Amniotic stem cell (primary cell): Measurements from ENCODE around the gene KCNQ2.

Source experiments
- DNase-seq: peaks from one replicate; lab custom pipeline; 2025; lab: John Stamatoyannopoulos, UW

The KCNQ2 gene

GRCh38 chr20:63403403-63404105 lies 68.9 kb downstream of the KCNQ2 start:
- DNase-seq, result no peak

GRCh38 chr20:63402860-63403220 lies 69.6 kb downstream of the KCNQ2 start:
- DNase-seq, result no peak

DNA sequence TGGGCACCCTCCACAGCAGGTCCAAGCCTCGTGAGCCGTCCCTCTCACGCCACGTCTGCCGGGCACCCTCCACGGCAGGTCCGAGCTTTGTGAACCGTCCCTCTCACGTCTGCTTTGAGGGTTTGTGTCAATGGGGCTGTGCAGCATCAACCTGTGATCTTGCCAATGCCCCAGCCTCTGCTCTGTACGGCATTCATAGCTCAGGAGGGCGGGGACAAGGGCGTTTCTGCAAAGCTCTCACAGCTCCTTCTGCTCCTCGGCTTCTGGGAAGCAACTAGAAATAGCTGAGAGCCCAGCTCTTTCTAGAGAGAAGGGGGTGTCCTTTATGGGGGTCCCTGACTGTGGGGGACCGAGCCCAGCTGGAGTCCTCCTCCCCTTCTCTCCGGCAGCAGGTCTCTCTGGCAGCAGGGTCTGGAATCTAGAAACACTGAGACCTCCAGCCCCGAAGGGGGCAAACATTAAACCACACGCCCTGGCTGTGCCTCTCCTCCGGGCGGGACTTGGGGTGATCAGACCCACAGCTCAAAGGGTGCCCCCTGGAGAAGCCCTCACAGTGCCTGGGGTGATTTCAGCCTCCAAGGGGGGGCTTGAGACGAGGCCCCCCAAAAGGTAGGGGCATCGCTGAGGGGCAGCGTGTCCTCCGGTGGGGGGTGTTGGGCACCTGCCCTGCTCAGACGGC lies 70.1 kb downstream of the KCNQ2 start:
- no peak for DNase-seq

GRCh38 chr20:63401384-63402110 lies 70.9 kb downstream of the KCNQ2 start:
- DNase-seq, result no peak

- DNase-seq, result no peak
Measured at GRCh38 chr20:63400486-63401210, 71.8 kb downstream of the KCNQ2 start.

DNA sequence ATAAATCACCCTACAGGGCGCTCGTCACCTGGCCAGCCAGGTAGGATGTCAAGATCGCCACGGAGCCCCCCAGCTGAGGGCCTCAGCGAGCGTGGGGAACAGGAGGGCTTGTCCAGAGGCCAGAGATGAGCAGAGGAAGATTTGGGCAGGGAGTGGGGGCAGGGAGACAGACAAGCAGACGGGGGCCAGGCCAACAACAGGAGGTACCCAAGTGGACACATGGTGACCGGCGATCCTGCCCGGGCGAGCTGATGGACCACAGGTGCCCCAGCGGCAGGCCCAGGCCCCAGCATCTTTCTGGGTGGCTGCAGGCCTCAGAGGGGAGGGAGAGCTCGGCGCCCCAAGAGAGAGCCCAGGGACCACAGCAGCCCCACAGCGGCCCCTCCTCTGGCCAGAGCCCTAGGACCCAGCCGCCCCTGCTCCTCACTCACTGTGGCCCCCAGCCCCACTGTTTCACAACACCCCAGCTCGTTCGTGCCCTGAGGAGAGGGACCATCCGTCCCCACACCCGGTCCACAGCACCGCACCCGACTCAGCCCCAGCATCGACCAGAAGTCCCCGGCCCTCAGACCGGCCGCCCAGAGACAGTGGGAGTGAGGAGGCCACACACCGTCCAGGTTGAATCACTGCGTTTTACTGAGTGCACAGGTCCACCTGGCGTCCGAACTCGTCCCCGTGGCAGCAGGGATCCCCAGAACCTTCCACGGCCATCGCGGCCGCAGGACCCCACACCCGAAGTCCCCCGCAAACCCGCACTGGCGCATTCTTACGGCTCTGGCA lies 72.7 kb downstream of the KCNQ2 start:
- DNase-seq, result no peak

GRCh38 chr20:63398744-63399514 lies 73.5 kb downstream of the KCNQ2 start:
- no peak for DNase-seq

DNA sequence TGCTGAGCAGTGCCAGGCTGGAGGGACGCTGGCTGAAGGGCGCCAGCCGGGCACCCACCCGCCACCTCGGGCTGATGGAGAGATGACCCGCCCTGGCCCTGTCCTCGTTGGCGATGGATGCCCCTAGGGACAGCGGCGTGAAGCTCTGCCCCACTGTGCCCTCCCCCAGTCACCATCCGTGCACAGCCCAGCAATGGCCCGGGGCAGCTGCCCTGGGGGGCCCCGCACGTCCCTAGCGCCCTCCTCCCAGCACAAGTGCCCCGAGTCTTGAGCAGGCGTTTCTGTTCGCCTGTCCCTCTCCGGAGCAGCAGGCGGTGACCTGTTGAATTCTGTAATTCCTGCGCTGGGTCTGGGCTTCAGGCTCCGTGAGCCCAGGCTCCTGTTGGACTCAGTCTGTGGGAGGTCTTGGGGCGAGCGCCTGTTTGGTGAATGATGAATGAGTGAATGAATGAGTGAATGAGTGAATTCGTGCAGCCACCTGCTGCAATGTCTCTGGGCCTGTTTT lies 74.5 kb downstream of the KCNQ2 start:
- DNase-seq, result no peak

DNA sequence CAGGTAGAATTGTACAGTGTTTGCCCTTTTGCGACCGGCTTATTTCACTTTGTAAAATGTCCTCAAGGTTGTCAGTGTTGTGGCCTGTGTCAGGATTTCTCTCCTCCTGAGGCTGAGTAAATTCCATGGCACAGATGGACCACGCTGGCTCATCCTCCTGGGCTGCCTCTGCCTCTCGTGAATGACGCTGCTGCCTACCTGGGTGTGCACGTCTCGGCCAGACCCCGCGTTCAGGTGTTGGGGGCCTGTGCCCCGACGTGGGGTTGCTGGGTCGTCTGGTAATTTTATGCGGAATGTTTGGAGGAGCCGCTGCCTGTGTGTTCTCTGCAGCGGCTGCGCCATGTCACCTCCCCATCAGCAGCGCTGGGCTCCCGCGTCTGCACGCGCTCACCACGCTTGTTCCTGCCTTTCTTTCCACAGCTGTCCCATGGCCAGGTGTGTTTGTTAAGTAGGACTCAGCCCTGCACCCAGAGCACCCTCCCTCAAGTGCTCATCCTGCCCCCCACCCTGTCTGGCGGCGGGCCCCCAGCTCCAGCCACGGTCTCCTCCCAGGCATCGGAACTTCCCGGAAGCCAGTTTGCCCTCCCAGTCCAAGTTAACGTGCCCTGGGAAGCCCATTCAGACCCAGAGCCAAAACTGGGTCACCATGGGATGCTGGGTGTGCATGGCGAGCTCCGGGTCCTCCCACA lies 75.2 kb downstream of the KCNQ2 start:
- no peak for DNase-seq

DNA sequence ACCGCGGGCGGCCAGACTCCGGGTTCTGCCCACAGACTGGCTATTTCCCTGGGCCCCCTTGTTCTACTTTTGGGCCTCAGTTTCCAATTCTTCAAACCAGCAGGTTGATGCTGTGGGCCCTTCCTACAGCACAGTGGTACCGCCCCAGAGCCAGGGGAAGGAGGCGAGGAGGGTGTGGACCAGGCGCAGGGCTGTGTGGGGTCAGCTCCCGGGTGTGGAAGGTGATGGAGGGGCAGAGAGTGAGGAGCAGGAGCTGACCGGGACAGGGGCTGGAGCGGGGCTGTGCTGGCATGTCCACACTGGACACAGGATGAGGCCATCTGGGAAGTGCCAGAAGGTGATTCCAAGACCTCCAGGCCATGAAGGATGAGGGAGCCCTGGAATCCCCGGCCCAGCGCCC lies 76.2 kb downstream of the KCNQ2 start:
- DNase-seq, result no peak

GRCh38 chr20:63395723-63396122 lies 76.7 kb downstream of the KCNQ2 start:
- DNase-seq, result no peak

DNA sequence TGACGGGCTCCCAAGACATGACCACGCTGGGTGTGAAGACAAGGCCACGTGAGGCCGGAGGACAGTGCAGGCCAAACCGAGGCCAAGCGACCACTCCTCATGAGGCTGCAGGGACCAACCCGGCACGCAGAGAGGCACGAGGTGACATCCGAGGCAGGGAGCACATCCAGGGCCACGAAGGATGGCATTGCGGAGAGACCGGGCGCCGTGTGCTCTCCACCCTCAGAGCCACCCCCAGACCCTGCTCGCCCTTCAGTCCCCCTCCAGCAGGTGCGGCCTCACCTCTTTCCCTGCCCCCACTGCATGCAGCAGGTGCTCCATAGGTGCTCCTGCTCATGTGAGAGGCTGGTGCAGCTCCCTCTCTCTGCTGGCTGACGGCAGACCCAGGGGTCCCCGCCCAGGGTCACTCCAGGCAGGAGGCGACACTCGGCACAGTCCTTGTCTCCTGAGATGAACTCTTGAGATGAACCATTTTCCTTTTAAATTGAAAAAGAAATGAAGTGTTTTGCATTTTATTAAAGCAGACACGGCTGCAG lies 77.5 kb downstream of the KCNQ2 start:
- DNase-seq, result no peak

GRCh38 chr20:63394069-63394919 lies 78.2 kb downstream of the KCNQ2 start:
- DNase-seq, result no peak

- DNase-seq, result no peak
Measured at GRCh38 chr20:63393566-63393965, 78.9 kb downstream of the KCNQ2 start.

DNA sequence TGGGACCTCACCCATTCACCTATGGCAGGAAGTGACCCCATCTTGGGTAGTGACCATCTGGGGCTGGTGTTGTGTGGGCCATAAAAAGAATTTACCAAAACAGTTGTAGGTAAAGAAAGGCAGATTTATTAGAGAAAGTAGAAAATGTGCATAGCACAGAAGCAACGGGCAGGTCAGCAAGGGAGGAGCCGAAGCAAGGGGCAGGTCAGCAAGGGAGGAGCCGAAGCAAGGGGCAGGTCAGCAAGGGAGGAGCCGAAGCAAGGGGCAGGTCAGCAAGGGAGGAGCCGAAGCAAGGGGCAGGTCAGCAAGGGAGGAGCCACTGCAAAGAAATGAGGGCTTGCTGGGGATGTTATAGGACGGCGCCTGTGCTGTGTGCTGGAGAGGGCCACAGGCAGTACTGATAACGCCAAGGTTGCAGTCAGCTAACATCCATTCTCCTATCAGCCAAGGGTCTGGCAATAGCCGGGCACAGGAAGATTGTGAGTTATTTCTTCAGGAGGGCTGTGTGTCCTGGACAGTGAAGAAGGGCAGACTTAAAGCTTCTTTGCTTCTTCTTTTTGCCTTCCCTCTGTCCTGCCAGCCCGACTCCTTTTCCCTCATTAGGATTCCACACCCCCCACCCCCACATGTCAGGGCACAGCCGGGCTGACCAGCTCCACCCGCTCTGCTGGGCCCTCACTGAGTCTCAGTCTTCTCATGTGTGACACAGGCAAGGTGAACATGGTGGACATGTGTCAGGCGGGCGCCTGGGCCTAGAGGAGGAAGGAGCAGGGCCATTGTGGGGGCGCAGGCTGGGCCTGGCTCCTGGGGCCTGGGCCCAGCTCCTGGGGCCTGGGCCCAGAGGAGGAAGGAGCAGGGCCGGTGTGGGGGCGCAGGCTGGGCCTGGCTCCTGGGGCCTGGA lies 79.7 kb downstream of the KCNQ2 start:
- no peak for DNase-seq

- DNase-seq, result no peak
Measured at GRCh38 chr20:63387917-63388316, 84.5 kb downstream of the KCNQ2 start.

DNA sequence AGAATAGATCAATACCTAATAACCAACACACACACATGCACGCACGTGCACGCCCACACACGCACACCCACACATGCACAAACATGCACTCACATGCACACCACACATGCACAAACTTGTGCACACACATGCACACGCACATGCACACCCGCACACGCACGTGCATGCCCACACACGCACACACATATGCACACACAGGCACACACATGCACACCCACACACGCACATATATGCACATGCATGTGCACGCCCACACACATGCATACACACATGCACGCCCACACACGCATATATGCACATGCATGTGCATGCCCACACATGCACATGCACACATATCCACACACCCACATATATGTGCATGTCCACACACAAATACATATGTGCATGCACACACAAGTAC lies 85.1 kb downstream of the KCNQ2 start:
- no peak for DNase-seq

GRCh38 chr20:63386491-63386890 lies 86.0 kb downstream of the KCNQ2 start:
- DNase-seq, result no peak
